Right lobe of liver (tissue), 4 donors: ENCODE data around the gene POC1A.

Source experiments
- POLR2A ChIP-seq: fragments of 450-650 bp; IDR thresholded peaks from one replicate; pipeline ENCODE4 v1.6.1; 2017; ENCODE audit warnings: antibody characterized with exemption, mild to moderate bottlenecking
- TF ChIP-seq, protein P1 (sequence below), 4 donors: fragments of 200-600 bp in 3 of 4; fragments of 450-650 bp in 1 of 4; IDR thresholded peaks; one replicate each; pipeline versions ENCODE4 v1.5.1 to v1.8.0; 2016 to 2022; ENCODE audit warnings: antibody characterized with exemption in 4 of 4, mild to moderate bottlenecking in 2 of 4
- donor health status: DM: no; HTN: no; CAD: no.
- donor health status: DM: no; HTN: no; CAD: no.
- donor health status: DM: no; HTN: yes; CAD: no.

DNA sequence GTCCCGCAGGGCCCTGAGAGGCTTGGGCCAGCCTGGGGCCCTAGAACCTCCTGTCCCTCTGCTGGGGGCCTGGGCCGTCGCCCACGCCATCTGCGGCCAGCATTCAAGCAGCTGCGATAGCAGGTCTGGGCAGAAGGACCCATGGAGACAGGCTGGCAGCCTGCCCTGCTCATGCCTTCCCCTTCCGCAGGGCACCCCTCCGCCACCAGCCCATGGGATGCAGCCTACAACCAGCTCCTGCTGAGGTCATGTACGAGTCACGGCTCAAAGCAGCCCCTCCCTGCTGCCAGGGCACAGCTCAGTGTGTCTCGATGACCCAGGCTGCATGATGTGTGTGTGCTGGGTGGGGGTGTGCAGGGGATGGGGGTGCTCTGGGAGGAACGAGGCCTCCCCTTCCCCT is 125.7 kb downstream of the POC1A start:
- TF ChIP-seq, protein P1, sequence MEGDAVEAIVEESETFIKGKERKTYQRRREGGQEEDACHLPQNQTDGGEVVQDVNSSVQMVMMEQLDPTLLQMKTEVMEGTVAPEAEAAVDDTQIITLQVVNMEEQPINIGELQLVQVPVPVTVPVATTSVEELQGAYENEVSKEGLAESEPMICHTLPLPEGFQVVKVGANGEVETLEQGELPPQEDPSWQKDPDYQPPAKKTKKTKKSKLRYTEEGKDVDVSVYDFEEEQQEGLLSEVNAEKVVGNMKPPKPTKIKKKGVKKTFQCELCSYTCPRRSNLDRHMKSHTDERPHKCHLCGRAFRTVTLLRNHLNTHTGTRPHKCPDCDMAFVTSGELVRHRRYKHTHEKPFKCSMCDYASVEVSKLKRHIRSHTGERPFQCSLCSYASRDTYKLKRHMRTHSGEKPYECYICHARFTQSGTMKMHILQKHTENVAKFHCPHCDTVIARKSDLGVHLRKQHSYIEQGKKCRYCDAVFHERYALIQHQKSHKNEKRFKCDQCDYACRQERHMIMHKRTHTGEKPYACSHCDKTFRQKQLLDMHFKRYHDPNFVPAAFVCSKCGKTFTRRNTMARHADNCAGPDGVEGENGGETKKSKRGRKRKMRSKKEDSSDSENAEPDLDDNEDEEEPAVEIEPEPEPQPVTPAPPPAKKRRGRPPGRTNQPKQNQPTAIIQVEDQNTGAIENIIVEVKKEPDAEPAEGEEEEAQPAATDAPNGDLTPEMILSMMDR (IDR thresholded peaks at IDR 0.05): no peak
- TF ChIP-seq POLR2A: no peak
